Testis (tissue), 2 donors: ENCODE data around the gene JCHAIN.

Experiments used
- CTCF ChIP-seq, 3 experiments: fragments of 450-650 bp in 2 of 3; fragments of 200-600 bp in 1 of 3; sonication (generic) in 1 of 3; IDR thresholded peaks; one replicate each; pipeline ENCODE4 v1.5.1; 2016 to 2019; ENCODE audit warnings: antibody characterized with exemption in 3 of 3, mild to moderate bottlenecking in 2 of 3, moderate library complexity in 1 of 3
- POLR2A ChIP-seq: fragments of 450-650 bp; IDR thresholded peaks from one replicate; pipeline ENCODE4 v1.6.1; 2017; ENCODE audit warnings: antibody characterized with exemption, mild to moderate bottlenecking, moderate library complexity

- TF ChIP-seq CTCF (IDR thresholded peaks at IDR 0.05) = no peak
- no peak for TF ChIP-seq POLR2A
These were observed 4.8 kb upstream of the JCHAIN start for GRCh38 chr4:70671091-70671490.
